Activated T-helper 1 cell treated with anti-CD3 and anti-CD28 coated beads, Interleukin-12 subunit alpha, Interleukin-12 subunit beta, Interleukin-2, Interleukin-4 antibody, amounts not matched to agents 30 ng/mL and 10 ng/mL and 1 ng/mL, durations not matched to agents 14 hours and 24 hours and 36 hours (primary cell): ENCODE data around the gene NIBAN1. TPM values are rescaled to one million over a fixed set of nuclear protein-coding genes. Genes with fewer than 3 reads are reported as not detected.
"Not testable (repeated sequence)": the region's sequence is repeated elsewhere in the genome, so short reads cannot be mapped to it uniquely, and the experiment has no call there.

Experiments used
- DNase-seq: peaks from one replicate; pipeline ENCODE4 v3.0.0; 2021; ENCODE audit warnings: low spot score
- H3K27ac Mint-ChIP-seq: one replicate; pipeline ENCODE4 v1.8.0; 2021; ENCODE audit warnings: mild to moderate bottlenecking, mixed read lengths
- H3K27me3 Mint-ChIP-seq: one replicate; pipeline ENCODE4 v1.8.0; 2022; ENCODE audit warnings: mild to moderate bottlenecking, moderate library complexity, mixed read lengths; ENCODE audit not compliant: insufficient read depth
- H3K36me3 Mint-ChIP-seq: one replicate; pipeline ENCODE4 v1.8.0; 2021; ENCODE audit warnings: low read depth, mixed read lengths
- H3K4me1 Mint-ChIP-seq: one replicate; pipeline ENCODE4 v1.8.0; 2021; ENCODE audit warnings: low read depth, mixed read lengths
- H3K4me3 Mint-ChIP-seq: one replicate; pipeline ENCODE4 v1.8.0; 2021; ENCODE audit warnings: mild to moderate bottlenecking, moderate library complexity, mixed read lengths
- H3K9me3 Mint-ChIP-seq: one replicate; pipeline ENCODE4 v1.8.0; 2021; ENCODE audit warnings: mixed read lengths
- intact Hi-C: fragments of 100-400 bp; cut with micrococcal nuclease; formaldehyde crosslinking; loops from one replicate; pipeline ENCODE4 v1.15.1; 2024
- total RNA-seq: library from RNA; stranded (reverse); gene quantifications from 2 replicates; pipeline ENCODE4 v1.2.3, GENCODE V29; 2022

NIBAN1 gene, protein sequence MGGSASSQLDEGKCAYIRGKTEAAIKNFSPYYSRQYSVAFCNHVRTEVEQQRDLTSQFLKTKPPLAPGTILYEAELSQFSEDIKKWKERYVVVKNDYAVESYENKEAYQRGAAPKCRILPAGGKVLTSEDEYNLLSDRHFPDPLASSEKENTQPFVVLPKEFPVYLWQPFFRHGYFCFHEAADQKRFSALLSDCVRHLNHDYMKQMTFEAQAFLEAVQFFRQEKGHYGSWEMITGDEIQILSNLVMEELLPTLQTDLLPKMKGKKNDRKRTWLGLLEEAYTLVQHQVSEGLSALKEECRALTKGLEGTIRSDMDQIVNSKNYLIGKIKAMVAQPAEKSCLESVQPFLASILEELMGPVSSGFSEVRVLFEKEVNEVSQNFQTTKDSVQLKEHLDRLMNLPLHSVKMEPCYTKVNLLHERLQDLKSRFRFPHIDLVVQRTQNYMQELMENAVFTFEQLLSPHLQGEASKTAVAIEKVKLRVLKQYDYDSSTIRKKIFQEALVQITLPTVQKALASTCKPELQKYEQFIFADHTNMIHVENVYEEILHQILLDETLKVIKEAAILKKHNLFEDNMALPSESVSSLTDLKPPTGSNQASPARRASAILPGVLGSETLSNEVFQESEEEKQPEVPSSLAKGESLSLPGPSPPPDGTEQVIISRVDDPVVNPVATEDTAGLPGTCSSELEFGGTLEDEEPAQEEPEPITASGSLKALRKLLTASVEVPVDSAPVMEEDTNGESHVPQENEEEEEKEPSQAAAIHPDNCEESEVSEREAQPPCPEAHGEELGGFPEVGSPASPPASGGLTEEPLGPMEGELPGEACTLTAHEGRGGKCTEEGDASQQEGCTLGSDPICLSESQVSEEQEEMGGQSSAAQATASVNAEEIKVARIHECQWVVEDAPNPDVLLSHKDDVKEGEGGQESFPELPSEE
- 17.3 and 19.0 TPM in 2 replicates for total RNA-seq

GRCh38 chr1:184974056-184974836 lies at the start of gene NIBAN1:
NIBAN1 (minus strand) TSS chr1:184974508; CDS start chr1:184974356, 152 bp downstream.
- intact Hi-C loops, result loop anchor here (2.0 to 10.0 kb wide), 7 partner anchors 343 to 1497 kb away; partner anchors contain the start of genes C1orf21 and IVNS1ABP
- Mint-ChIP-seq H3K27me3 (peaks cover 17% of the 10 kb centered on the region), H3K9me3 (no peaks in the 10 kb centered on the region), H3K4me1 (peaks cover 59% of the 10 kb centered on the region), H3K4me3 (peak within 1 kb of the TSS; percentile 90), H3K36me3 (peaks cover 8% of the 10 kb centered on the region), H3K27ac (peak within 1 kb of the TSS; percentile 95)
- peak; percentile 67 for DNase-seq

DNA sequence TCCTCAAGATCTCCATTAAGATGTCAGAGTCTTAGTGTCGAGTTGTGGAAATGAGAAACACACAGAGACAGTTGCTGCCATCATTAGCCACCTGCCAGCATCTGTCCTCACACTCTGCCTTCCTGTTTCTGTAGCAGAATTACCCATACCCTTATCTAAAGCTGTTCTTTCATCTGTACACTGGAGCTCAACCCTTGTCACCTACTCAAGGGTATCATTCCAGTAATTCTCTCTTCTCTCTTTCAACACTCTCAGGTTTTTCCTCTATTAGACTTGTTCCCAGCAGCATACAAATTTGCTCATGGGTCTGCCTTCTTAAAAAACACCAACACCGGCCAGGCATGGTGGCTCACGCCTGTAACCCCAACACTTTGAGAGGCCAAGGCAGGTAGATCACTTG lies 43.7 kb upstream of the NIBAN1 start:
- intact Hi-C loops, result no loop called here
- Mint-ChIP-seq H3K4me3 (no peak overlapping the region), H3K36me3 (no peaks in the 10 kb centered on the region), H3K4me1 (no peaks in the 10 kb centered on the region), H3K27me3 (peaks cover 2% of the 10 kb centered on the region), H3K9me3 (no peaks in the 10 kb centered on the region), H3K27ac (no peak overlapping the region)
- DNase-seq, result no peak

GRCh38 chr1:185017338-185017737 lies 43.0 kb upstream of the NIBAN1 start:
- Mint-ChIP-seq H3K27ac (no peak overlapping the region), H3K36me3 (no peaks in the 10 kb centered on the region), H3K27me3 (peaks cover 2% of the 10 kb centered on the region), H3K4me3 (no peak overlapping the region), H3K9me3 (no peaks in the 10 kb centered on the region), H3K4me1 (no peaks in the 10 kb centered on the region)
- DNase-seq, result no peak
- intact Hi-C loops, result no loop called here

DNA sequence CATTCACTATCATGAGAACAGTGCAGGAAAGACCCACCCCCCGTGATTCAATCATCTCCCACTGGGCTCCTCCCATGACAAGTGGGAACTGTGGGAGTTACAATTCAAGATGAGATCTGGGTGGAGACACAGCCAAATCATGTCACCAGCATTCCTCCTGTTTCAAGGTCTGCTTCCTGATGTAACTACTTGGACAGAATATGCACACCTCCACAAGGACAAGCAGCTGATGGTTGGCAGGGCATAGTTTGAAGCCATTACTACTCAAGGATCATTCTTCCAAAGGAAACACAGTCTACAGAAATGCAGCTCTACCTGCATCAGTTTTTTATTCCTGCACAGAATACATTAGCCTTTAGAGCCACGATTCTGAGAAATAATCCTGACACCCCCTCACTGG lies 42.6 kb upstream of the NIBAN1 start:
- Mint-ChIP-seq H3K4me1 (no peaks in the 10 kb centered on the region), H3K27ac (no peak overlapping the region), H3K27me3 (peaks cover 2% of the 10 kb centered on the region), H3K9me3 (no peaks in the 10 kb centered on the region), H3K4me3 (no peak overlapping the region), H3K36me3 (no peaks in the 10 kb centered on the region)
- no peak for DNase-seq
- intact Hi-C loops, result no loop called here

- intact Hi-C loops, result no loop called here
- no peak overlapping the region for H3K4me3 Mint-ChIP-seq
- no peaks in the 10 kb centered on the region for H3K36me3 Mint-ChIP-seq
- no peak for DNase-seq
- H3K27me3 Mint-ChIP-seq, result peaks cover 2% of the 10 kb centered on the region
- H3K4me1 Mint-ChIP-seq, result no peaks in the 10 kb centered on the region
- H3K9me3 Mint-ChIP-seq, result no peaks in the 10 kb centered on the region
- no peak overlapping the region for H3K27ac Mint-ChIP-seq
These were observed 41.3 kb upstream of the NIBAN1 start for GRCh38 chr1:185015631-185016030.

- H3K27ac Mint-ChIP-seq, result no peak overlapping the region
- H3K27me3 Mint-ChIP-seq, result peaks cover 6% of the 10 kb centered on the region
- no peaks in the 10 kb centered on the region for H3K36me3 Mint-ChIP-seq
- intact Hi-C loops, result no loop called here
- DNase-seq, result no peak
- H3K4me1 Mint-ChIP-seq, result no peaks in the 10 kb centered on the region
- no peak overlapping the region for H3K4me3 Mint-ChIP-seq
- no peaks in the 10 kb centered on the region for H3K9me3 Mint-ChIP-seq
These were observed 40.6 kb upstream of the NIBAN1 start for GRCh38 chr1:185014941-185015340.

GRCh38 chr1:185010361-185010760 lies 36.1 kb upstream of the NIBAN1 start:
- no peaks in the 10 kb centered on the region for H3K36me3 Mint-ChIP-seq
- no peak for DNase-seq
- H3K4me3 Mint-ChIP-seq, result no peak overlapping the region
- H3K27me3 Mint-ChIP-seq, result peaks cover 3% of the 10 kb centered on the region
- H3K27ac Mint-ChIP-seq, result no peak overlapping the region
- intact Hi-C loops, result no loop called here
- H3K9me3 Mint-ChIP-seq, result no peaks in the 10 kb centered on the region
- H3K4me1 Mint-ChIP-seq, result no peaks in the 10 kb centered on the region

DNA sequence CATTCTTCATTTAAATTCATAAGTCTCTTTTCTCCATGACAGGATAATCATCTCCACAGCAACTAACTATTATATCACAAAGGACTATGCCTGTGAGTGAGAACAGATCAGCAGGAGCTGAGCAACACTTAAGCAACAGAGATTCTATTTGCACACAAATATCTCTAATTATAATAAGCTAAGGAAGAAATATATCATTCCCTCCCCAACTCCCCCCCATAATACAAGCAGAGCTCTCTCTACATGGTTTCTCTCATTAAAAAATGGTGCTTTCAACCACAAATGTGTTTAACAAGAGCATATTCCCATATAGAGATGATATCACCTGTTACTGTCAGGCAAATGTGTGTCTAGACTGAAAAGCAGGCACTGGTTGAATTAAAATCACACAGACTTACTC lies 34.5 kb upstream of the NIBAN1 start:
- no peak for DNase-seq
- intact Hi-C loops, result no loop called here
- no peak overlapping the region for H3K27ac Mint-ChIP-seq
- peaks cover 3% of the 10 kb centered on the region for H3K27me3 Mint-ChIP-seq
- H3K9me3 Mint-ChIP-seq, result no peaks in the 10 kb centered on the region
- no peaks in the 10 kb centered on the region for H3K36me3 Mint-ChIP-seq
- H3K4me3 Mint-ChIP-seq, result no peak overlapping the region
- H3K4me1 Mint-ChIP-seq, result no peaks in the 10 kb centered on the region

DNA sequence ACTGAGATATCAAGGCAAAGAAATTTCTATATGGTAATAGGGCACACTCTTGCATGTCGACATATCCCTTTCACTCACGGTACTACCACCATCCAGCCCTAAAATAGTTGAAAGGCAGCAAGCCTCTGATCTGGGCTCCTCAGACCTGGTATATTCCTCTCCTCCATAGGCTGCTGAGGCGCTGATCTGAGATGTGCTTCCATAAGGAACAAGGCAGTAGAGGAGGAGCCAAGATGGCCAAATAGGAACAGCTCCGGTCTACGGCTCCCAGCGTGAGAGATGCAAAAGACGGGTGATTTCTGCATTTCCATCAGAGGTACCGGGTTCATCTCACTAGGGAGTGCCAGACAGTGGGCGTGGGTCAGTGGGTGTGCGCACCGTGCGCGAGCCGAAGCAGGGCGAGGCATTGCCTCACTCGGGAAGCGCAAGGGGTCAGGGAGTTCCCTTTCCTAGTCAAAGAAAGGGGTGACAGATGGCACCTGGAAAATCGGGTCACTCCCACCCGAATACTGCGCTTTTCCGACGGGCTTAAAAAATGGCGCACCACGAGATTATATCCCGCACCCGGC lies 27.1 kb upstream of the NIBAN1 start:
- H3K27me3 Mint-ChIP-seq, H3K4me1 Mint-ChIP-seq, H3K4me3 Mint-ChIP-seq, H3K9me3 Mint-ChIP-seq, H3K36me3 Mint-ChIP-seq, intact Hi-C loops, H3K27ac Mint-ChIP-seq, DNase-seq: not testable (repeated sequence)

DNA sequence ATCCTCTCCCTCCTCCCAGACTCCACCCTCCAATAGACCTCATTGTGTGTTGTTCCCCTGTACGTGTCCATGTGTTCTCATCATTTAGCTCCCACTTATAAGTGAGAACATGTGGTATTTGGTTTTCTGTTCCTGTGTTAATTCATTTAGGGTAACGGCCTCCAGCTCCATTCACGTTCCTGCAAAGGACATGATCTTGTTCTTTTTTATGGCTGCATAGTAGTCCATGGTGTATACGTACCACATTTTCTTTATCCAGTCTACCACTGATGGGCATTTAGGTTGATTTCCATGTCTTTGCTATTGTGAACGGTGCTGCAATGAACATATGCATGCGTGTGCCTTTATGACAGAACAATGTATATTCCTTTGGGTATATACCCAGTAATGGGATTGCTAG lies 25.7 kb upstream of the NIBAN1 start:
- H3K27ac Mint-ChIP-seq, intact Hi-C loops, H3K27me3 Mint-ChIP-seq, H3K9me3 Mint-ChIP-seq, DNase-seq, H3K36me3 Mint-ChIP-seq, H3K4me3 Mint-ChIP-seq, H3K4me1 Mint-ChIP-seq: not testable (repeated sequence)

- Mint-ChIP-seq H3K9me3 (peaks cover 13% of the 10 kb centered on the region), H3K4me3 (no peak overlapping the region), H3K27me3 (peaks cover 14% of the 10 kb centered on the region), H3K27ac (no peak overlapping the region), H3K36me3 (peaks cover 3% of the 10 kb centered on the region), H3K4me1 (no peaks in the 10 kb centered on the region)
- intact Hi-C loops, result no loop called here
- no peak for DNase-seq
These were observed 20.0 kb upstream of the NIBAN1 start for GRCh38 chr1:184994301-184994700.

DNA sequence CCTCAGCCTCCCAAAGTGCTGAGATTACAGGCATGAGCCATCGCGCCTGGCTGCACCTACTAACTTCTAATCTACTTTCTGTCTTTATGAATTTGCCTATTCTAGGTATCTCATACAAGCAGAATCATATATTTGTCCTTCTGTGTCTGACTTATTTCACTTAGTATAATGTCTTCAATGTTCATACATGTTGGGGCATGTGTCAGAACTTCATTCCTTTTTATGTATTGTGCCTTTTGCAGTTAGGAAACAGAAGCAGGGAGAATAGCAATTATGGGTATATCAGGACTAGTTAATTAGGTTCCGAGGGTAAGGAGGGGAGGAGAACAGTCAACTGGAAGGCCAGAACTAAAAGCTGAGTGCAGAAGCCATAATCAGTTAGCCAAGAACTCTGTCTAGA lies 18.0 kb upstream of the NIBAN1 start:
- H3K27ac Mint-ChIP-seq, result no peak overlapping the region
- peaks cover 3% of the 10 kb centered on the region for H3K36me3 Mint-ChIP-seq
- peaks cover 14% of the 10 kb centered on the region for H3K27me3 Mint-ChIP-seq
- no peaks in the 10 kb centered on the region for H3K4me1 Mint-ChIP-seq
- intact Hi-C loops, result no loop called here
- peaks cover 13% of the 10 kb centered on the region for H3K9me3 Mint-ChIP-seq
- H3K4me3 Mint-ChIP-seq, result no peak overlapping the region
- no peak for DNase-seq
